DMS153 treated with DMSO at 0.1 percent for 48 hours (cell line): Measurements from ENCODE around the gene REPIN1.
"Not testable (repeated sequence)": the region's sequence is repeated elsewhere in the genome, so short reads cannot be mapped to it uniquely, and the experiment has no call there.

ENCODE experiments used
- DNase-seq: peaks from one replicate; lab custom pipeline; 2025; ENCODE audit not compliant: unreplicated experiment; lab: John Stamatoyannopoulos, UW

The REPIN1 gene

DNA sequence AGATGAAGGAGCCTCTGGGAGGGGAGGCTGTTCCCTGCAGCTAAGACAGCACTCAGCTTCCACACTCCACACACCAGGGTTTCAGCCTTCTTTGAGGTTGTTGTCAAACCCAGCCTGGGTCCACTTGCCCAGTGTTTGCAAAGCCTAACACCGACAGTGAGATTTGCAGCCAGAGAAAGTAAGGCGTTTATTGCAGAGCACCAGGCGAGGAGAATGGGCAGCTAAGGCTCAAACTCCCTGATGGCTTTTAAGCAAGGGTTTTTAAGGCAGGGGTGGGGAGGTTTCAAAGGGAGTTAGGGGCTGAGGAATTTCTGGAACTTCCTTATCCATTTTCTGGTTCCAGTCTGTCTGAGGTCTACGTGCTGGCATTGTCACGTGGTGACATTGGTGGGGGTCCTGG lies 5.8 kb downstream of the REPIN1 start:
- no peak for DNase-seq

DNA sequence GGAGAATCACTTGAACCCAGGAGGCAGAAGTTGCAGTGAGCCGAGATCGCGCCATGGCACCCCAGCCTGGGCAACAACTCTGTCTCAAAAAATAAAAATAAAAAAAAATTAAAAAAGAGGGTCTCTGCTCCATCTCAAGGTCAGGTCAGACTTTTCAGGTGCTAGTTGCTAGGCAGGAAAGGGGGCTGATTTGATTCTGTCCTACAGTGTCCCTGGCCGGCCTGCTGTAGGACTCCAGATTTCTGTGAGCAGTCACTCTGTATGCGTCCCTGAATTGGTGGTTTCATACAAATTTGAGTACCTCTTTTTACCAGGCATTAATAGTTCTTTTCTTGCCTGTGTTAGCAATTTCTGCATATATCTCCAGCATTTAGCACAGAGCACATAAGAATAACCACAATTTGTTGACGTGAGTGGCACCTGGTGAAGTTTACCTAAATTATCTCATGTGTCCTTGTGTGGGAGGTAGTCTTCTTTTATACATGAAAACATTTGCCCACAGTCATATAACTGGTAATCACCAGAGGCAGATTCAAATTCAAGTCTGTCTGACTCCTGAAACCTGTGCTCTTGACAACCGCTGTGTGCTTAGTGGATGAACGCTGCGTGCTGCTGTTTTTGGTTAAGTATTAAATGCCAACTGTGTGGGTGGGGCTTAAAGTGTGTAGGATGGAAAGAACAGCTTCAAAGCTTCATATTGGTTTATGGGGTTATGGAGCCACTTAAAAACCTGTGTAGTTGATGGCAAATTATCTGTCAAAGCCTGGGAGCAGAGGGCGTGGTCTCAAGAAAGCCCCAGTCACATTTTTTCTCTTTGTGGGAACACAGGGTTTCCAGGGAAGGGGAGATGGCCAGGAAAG lies 7.3 kb downstream of the REPIN1 start:
- no peak for DNase-seq

DNA sequence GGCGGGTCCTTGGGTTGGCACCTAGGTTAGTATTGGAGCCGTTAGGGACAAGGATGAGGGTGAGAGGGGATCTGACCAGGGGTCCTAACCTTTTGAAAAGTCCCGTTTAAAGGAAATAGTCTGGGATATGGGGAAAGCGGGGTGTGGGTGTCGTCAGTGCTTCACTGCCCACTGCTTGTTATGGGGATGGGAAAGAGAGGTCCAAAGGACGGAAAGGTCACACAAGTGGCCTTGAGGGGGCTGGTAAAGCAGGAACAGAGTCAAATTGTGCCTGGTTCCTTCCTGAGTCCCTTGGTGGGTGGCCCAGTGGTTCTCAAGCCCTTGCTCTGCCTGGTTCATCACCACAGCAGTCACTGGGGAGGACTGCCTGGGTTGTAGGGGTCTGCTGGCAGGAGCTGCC lies 7.9 kb downstream of the REPIN1 start:
- DNase-seq: no peak

DNA sequence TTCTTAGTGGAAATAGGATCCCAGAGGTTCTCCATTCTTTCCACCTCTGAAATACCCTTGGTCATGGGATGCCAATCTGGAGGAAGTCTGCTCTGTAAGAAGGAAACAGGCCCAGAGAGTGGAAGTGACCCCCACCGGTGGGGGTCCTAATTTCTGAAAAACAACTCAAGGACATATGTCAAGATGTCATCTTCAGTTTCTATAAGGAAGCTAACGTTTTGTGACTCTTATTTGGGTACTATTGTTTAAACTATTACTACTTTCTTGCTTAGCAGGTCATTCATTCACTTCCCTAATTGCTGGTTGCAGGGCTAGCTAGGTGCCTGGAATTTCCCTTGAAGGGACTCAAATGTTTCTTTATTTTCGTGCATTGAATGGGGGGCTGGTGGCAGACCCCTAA lies 8.6 kb downstream of the REPIN1 start:
- DNase-seq: no peak

DNA sequence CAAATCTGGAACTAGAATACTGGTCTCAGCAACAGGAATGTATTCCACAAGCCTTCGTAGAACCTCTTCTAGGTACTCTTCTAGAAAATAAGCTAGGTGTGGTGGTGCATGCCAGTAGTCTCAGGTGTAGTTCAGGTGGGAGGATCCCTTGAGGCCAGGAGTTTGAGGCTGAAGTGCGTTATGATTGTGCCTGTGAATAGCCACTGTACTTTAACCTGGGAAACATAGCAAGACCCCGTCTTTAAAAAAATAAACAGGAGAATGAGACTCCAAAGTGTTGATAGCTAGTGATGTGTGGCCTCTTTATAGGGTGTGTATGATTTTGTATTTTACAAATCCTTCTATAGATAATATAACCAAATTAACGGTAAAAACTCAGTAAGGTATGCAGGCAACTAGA lies 9.0 kb downstream of the REPIN1 start:
- no peak for DNase-seq

DNA sequence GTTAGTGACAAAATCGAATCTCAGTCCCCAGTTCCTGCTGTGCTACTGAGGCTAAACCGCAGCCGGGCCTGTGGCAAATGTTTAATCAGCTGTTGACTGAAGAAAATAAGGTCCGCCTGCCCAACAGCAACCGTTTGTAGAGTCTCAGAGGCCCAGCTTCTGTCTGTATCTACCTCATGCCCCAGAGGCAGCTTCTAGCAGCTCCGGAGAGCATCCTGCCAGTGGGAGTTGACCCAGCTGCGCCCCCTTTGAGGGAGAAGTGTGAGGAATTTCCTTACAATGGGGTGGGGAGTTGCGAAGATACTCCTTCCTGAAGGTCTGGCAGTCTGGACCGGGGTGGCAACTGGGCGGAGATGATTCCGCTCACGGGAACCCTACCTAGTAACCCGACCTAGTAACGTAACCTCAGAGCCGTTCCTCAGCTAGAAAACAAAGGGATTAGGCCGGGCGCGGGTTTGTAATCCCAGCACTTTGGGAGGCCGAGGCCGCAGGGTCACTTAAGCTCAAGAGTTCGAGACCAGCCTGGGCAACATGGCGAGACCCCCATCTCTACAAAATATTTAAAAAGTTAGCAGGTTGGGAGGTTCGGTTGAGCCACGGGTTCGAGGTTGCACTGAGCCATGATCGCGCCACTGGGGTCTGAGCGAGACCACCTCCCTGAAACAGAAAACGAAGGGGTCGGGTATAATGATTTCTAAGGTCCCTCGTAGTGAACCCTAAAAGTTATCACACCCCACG lies 9.7 kb downstream of the REPIN1 start:
- peak; percentile 68 for DNase-seq

DNA sequence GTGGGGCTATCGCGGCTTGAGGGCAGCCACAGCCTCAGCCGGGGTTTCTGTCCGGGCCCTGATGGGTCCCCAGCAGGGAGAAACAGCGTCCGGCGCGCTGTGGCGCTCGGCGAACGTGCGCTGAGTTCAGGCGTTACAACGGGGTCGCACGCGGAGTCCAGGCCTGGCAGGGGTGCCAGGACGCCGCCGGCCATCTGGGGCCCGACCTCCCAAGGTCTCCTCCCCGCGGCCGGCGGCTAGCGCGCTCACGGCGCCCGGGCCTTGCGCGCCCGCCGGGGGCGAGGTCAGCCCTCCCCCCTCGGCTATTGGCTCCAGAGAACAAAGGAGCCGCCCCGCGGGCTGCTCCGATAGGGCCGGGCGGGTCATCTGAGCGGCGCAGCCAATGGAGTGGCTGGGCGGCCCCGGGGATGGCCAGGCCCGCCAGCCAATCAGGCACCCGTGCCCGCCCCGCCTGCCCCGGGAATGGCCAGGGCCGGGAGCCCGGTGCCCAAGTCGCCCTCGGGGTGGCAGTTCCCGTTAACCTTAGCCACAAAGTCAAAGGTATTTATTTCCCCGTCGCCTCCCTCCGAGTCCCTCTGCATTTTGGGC lies 10.3 kb downstream of the REPIN1 start, which contains the start of gene ZNF775:
Gene ZNF775 (plus strand): TSS at position 478 of the 588 bp plus-strand sequence. CDS start 9,141 bp downstream, outside the sequence.
- DNase-seq: peak; percentile 93

DNA sequence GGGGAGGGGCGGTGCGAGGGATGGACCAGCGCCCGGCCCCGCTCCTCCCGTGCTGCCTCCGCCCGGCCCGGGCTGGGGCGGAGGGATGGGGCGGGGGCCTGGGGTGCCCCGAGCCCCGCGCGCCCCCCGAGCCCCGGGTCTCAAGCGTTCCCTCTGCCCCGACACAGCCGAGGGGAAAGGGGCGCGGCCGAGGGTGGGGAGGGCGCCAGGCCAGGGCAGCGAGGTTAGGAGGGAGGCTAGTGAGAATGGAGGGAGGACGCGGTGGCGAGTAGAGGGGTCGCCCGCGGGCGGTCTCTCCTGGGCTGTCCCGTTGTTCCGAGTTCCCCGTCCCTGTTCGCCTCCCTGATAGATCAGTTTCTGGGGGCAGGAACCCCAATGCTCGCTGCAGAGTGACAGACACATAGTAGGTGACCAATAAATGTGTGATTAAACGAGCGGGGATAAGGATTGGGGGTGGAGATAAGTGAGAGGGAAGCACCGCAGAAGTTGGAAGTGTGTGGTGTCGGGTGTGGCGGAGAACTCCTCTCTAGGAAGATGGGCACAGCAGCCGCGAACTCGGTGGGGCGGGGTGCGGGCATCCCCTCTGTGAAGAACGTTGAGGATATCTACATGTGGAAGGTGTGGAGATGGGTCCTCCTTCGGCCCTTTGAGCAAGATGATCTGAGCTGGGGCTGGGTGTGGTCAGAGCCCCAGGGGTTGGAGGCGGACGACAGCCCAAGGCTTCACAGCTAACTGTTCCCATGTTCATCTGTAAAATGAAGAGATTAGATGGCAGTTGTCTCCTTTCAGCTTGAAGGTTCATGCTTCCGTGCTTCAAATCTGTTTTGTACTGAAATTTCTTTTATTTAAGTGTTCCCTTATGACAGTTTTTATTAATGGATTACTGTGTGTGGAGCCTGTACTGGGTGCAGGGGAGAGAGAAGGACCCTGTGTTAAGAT lies 11.1 kb downstream of the REPIN1 start:
- DNase-seq: no peak

DNA sequence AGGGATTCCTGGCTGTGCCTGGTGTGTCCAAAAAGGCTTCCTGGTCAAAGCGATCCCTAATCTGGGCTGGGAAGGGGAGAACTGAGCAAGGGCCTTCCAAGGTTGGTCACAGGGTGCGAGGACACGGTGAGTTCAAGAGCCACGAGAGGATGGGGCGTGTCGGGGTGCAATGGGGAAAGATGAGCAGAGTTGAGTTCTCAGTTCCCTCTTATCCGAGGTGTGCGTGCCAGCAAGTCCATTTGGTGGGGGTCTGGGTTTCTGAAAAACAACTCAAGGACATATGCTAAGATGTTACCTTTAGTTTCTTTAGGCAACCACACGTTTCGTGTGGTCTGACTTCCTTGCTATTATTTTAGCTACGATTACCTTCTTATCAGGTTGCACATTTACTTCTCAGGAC lies 11.8 kb downstream of the REPIN1 start:
- no peak for DNase-seq

DNA sequence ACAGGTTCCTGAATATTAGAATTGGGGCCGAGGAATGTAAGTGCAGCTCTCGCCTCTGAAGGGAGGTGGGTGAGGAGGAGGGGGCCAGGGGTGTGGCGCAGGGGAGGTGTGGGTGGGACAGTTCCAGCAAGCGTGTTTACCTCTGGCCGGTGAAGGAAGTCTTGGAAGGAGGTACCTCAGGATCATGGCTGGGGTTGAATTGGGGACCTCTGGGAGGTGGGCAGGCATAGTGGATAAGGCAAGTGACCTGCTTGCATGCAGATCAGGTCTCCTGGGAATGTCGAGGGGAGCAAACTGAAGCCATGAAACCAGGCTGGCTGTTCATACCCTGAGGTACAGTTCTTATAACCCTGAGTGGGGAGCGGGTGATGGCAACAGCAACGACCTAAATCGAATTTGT lies 12.5 kb downstream of the REPIN1 start:
- no peak for DNase-seq

DNA sequence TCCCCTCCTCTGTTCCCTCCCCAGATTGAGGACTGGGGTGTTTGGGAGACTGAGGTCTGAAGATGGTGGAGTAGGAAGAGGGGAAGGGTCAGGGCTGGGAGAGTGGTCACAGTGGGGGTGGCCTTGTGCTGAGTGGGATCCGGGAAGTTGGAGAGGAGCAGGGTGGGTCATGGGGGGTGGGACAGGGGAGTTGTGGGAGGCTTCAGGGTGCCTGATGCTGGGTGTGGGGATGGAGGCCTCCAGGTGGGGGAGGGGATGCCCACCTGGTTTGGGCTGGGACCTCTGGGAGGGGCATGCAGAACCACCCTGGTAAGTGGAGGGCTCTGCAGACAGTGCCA lies 13.1 kb downstream of the REPIN1 start:
- no peak for DNase-seq

DNA sequence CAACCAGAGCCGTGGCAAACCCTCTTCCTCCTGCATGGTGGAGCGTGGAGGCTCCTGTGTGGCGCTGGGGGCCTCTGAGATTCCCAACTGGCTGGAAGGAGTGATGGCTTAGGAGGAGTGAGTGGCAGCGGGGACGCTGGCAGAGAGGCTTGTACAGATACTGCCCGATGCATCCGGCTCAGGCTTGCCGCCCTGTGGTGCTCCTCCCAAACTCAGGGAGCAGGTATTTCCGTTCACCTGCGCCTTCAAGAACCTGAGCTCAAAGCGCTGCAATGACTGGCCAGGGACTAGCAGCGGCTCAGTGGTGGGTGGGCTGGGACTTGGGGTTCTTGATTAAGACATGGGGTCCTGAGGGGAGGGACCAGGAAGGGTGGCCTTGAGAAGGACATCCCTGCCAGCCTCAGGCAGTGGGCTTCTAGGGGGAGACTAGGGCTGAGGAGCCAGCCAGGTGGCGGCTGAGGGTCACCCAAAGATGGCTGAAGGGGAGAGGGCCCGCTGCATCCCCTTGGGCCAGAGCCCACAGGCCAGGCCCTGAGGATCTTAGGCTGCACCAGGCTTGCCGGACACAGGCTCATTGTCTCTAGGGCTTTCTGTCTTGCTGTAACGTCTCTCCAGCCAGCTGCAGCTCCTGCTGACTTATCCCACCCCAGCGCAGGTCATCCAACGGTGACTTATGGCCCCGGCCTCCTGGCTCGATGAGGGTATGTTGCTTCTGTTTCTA lies 13.7 kb downstream of the REPIN1 start:
- DNase-seq: no peak

DNA sequence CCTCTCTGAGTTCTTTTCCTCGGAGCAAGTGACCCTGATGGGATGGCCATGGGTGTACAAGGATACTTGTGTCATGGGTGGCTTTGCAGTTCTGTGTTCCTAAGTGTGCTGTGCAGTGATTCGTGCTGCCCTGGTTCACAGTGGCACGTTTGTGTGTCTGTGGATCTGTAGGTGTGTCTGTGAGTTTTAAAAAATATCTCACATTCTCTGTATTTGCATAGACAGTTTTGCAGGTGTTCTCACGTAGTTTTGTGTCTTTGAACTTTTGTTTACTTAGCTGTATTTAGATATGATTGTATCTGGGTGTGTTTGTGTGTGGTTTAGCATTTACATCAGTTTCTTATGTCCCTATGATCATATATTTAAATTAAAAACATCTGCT lies 14.2 kb downstream of the REPIN1 start:
- no peak for DNase-seq

DNA sequence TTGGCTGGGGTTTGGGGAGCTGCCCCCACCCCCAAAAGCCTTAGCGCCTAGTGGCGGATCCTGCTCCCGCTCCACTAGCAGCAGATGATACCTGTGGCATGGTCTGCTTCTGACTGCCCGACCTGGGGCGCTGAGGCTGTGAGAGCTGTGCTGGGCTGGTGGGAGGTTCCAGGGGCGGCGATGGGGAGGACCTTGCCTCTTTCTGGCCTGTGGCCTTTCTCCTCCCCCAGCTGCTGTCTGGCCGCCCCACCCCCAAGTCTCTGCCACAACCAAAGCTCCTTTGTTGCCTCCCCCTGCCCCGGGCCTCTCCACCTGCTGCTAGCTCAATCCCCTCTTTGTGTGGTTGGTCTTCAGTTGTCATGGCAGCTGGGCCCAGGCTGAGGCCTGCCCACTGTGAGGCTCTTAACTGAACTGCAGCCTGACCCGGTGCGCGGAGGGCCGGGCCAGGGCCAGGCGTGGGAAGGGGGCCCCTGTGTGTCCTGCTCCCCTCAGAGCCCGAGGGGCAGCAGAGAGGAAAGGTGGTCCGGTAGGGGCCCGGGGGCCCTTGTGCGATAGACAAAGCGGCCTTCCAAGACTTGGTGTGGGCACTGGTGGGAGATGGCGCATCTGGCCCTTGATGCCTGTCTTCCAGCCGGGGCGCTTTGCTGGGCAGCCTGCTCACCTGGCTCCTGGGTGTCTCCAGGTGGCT lies 15.2 kb downstream of the REPIN1 start:
- no peak for DNase-seq

DNA sequence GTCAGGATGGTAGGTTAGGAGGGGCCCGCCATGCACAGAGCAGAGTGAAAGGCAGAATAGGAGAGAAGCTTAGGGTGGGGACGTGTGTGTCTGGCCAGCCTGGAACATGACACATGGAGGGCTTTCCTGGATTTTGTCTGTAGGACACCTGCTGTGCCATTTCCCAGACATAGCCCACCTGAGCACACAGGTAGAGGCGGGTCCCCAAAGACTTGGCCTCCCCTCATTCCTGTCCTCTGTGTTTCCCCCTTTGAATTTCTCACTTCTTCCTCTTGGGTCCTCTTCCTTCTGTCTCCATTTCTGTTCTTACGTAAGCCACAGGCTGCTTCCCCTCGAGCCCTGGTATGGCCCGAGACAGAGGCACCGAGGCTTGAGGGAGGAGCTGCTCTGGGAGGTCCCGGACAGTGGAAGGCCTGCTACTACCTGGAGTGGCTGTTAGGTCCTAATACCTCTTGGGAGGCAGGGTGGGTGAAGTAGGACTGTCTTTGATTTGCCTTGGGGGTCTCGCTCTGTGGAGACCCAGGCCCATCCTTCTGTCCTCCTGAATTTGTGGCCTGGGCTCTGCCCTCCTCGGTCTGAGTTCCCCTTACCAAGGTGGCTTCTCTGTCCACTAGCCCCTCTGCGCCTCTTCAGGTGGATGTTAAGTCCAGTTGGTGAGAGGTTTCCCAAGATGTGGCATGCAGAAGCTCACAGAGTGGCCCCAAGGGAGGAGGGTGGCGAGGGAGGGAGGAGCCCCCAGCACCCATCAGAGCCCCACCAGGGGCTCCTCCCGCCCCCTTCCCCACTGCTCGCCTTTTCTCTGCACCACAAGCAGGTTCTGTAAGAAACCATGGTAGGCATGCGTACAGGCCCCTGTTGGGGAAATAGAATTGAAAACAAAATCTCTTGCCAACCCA lies 16.0 kb downstream of the REPIN1 start:
- no peak for DNase-seq

DNA sequence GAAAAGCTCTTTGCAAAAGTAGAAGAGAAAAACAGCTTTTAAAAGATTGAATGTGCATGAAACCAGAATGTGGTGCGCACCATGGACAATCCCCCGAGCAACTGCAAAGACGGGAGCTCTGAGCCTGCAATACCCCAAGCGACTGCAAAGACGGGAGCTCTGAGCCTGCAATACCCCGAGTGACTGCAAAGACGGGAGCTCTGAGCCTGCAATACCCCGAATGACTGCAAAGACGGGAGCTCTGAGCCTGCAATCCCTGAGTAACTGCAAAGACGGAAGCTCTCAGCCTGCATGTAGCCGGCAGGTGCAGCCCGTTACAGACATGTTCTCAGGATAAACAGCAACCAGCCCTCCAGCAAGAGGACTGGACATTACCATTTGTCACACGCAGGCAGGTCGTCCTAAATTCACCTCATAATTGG lies 16.7 kb downstream of the REPIN1 start:
- DNase-seq: no peak

DNA sequence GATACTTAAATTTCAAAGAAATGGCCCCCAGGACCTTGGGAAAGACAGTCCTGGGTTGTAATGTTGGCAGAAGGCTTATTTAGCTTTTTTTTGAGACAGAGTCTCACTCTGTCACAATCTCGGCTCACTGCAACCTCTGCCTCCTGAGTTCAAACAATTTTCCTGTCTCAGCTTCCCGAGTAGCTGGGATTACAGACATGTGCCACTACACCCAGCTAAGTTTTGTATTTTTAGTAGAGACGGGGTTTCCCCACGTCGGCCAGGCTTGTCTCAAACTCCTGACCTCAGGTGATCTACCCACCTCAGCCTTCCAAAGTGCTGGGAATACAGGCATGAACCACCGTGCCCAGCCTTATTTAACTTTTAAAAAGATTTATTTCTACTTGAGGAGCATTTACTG lies 17.3 kb downstream of the REPIN1 start:
- not testable (repeated sequence) for DNase-seq

DNA sequence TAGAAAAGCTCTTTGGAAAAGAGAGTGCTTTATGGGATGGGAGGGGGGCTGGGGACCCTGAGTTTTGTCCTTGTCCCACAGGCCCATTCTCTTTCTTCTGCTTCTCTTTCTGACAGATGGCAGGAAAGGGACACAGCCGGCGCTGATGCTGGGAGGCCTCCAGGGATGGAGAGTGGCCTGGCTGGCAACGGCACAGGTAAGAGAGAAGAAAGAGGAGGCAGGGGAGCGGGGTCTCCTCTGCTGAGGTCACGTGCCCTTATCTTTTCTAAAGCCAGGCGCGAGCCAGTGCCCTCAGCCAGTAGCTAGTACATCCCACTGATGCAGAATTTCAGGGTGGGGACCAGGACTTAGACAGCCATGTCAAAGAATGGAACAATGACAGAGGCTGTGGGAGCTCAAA lies 19.7 kb downstream of the REPIN1 start:
- DNase-seq: no peak
